Stimulated activated CD4-positive, alpha-beta T cell treated with anti-CD3 and anti-CD28 coated beads, Interleukin-4, amount 100 ng/mL, for 4 hours (primary cell): Measurements from ENCODE around the gene SPOP.
A peak's percentile ranks its signal among the peaks of the same experiment; 100 is the strongest.
"Not testable (repeated sequence)": the region's sequence is repeated elsewhere in the genome, so short reads cannot be mapped to it uniquely, and the experiment has no call there.

Experiments used
- DNase-seq, 2 experiments: peaks; one replicate each; pipeline ENCODE4 v3.0.0-alpha.2; 2020

SPOP gene

GRCh38 chr17:49677933-49678847 is at the start of gene SPOP:
SPOP (minus strand) TSS chr17:49678097; CDS start chr17:49622810, 55,287 bp downstream.
- DNase-seq, result peak; percentile 98

DNA sequence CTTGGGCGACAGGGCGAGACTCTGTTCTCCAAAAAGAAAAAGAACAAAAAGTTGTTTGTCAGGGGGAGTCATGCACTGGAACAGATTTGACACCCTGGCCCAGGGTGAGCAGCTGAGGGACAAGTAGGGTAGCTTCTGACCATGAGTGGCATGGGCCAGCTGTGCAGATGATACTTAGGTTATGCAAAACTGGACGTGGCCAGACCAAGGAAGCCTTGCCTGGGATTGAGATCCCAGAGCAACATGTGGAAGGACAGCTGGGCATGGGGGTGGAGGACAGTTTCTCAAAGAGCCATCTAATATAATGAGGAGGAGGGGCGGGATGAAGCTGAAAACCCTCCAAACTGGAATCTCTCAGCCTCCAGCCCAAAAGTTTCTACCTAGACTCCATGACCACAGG is 49.5 kb upstream of the SPOP start:
- DNase-seq, result no peak

GRCh38 chr17:49725452-49726130 is 47.7 kb upstream of the SPOP start:
- DNase-seq, result no peak

GRCh38 chr17:49724552-49724951 is 46.7 kb upstream of the SPOP start:
- DNase-seq, result not testable (repeated sequence)

- DNase-seq, result no peak
These were observed 45.5 kb upstream of the SPOP start for GRCh38 chr17:49723423-49723822.

- no peak for DNase-seq
These were observed 44.2 kb upstream of the SPOP start for GRCh38 chr17:49722066-49722465.

DNA sequence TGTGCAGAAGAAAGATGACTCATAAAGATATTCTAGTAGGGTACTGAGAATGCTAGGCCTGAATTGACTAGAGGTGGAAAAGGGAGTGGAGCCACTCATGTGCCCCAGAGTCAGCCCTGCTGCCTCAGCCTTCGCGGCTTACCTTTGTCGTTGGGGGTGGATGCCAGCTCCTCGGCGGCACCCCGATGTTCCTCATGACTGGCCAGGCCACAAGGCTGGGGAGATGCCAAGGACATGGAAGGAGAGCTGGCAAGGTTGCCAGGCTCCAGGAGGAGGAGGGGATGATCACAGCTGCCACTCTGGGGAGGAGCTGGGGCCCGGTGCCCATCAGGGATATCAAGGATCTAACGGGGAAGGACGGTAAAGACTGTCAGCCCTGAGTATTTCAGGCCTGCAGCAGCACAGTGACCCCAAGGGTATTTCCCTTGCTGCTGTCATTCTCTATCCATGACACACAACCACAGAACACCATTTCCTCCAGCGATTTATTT is 39.5 kb upstream of the SPOP start:
- DNase-seq, result no peak

DNA sequence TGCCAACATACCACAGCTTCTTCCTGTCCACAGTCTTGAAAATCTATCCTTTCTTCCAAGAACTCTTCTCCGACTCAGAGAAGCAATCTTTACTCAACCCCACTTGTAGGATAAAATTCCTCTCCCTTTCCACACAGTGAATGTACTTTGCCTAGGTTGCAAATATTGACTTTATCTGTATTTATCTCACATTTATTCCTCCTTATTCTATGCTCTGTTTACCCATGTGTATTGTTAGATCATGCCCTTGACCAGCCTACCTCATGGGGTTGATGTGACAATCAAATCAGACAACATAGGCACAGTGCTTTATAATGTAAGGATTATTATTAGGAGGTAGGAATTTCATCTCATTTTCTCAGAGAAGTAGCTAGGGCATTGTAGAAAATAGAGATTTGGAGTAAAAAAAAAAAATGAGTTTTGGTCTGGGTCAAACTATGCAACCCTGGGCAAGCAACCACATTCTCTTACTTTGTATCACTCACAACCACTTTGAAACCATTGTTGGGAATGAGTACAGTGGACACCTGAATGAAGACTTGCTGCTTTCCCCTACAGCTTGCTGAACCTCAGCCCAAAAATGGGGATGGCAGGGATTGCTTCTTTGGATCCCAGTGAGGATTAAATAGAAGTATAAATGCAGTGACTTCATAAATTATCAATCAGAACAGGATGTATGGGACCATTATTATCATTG is 38.9 kb upstream of the SPOP start:
- no peak for DNase-seq

DNA sequence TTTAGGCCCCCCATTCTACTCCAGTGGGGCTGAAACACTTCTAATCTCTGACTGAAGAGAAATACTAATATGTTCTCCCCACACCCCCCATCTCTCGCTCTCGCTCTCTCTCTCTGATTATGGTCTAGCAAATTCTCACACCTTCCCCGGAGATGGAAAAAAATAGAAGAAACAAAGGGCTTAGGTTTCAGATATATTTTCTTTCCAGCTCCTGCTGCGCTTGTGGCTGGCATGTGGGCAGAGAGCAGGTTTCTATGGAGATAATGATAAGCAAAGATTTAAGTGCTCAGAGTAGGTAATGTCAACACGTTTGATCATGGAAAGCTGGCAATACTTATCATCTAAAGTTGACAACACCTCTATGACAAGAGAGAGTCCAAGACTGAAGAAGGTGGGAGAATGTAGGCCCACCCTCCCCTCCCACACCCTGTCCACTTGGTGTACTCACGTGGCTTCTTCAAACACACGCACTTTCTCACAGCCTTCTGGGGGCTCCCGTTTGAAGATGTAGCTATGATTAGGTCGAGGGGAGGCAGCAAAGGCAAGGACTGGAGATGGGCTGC is 37.9 kb upstream of the SPOP start:
- DNase-seq, result peak in 1 of 2 experiments; percentile 46

- no peak for DNase-seq
These were observed 37.3 kb upstream of the SPOP start for GRCh38 chr17:49715216-49715615.

GRCh38 chr17:49708515-49709183 is 30.8 kb upstream of the SPOP start:
- DNase-seq, result no peak

DNA sequence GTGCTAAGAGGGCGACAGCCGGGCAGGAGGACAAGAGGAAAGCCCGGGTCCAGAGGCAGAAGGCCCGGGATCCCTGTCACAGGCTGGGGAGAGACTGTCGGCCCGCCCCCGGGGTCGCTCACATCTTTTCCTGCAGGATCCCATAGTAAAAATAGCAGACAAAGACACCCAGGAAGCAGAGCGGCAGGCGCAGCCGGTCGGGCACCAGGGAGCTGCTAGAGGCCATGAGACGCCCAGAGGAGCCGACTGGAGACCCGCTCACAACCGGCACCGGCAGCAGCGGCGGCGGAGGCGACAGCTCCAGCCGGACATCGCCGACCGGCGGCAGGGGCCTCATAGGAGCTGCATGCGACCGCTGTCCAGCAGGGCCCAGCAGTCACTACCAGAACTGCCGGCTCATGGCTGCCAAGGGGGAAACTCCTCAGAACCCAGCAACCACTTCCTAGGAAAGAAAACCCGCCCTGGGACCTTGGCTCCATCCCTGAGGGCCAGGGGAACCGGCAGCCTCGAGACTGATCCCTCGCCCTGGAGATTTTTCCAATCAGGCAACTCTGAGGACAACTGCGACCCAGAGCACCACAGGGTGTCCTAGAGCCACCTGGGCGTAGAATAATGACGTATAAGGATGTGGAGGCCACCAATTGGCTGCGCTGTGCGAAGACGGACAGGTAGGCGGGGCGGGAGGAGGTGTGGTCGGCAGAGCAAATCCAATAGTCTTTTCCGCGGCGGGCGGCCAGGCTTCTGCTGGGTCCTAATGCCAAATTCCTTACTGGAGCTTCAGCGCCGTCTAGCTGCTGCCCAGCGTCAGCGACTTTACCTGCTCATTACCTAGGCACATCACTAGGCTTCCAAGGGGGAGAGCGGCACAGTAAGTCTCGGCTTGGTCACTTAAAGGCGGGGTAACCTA is 30.0 kb upstream of the SPOP start, which contains the start of gene SLC35B1:
Gene SLC35B1, minus strand, starts transcription at position 357 of the 907 bp plus-strand sequence. Its CDS starts 131 bp downstream, at position 226.
- peak; percentile 96 to 98 for DNase-seq

DNA sequence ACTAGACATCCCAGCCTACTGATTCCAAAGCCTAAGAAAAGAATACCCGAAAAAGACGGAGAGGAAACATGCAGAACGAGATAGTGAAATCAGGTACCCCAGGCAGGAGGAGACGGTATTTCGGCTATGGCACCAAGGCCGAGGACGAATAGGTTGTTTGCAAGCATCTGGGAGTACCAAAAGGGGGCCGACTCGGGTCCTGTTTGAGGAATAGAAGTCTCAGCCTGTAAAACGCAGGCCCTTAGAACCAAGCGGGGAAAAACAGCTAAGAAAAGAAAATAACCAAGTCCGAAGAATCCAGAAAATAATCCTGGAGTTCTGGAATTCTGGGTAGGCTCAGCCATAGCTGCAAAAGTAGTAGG is 29.3 kb upstream of the SPOP start:
- DNase-seq, result no peak

- no peak for DNase-seq
These were observed 27.4 kb upstream of the SPOP start for GRCh38 chr17:49705254-49705653.

GRCh38 chr17:49703557-49704277 is 25.8 kb upstream of the SPOP start:
- no peak for DNase-seq

DNA sequence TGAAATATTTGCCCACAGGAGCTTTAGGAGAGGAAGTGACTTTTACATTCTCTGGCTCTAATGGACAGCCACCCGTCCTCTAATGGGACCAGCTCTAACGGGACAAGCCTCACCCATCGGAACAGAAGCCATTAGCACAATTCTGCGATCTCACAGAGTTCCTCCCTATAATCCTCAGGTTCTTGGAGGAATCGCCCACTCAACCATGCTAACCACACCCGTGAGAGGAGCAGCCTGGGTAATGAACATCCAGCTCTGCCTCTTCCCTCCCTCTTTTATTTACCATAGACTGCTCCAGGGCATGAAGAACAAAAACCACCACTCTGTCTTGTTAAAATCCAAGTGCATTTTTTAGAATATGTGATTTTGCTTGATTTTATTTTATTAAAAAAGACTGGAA is 23.1 kb upstream of the SPOP start:
- no peak for DNase-seq

DNA sequence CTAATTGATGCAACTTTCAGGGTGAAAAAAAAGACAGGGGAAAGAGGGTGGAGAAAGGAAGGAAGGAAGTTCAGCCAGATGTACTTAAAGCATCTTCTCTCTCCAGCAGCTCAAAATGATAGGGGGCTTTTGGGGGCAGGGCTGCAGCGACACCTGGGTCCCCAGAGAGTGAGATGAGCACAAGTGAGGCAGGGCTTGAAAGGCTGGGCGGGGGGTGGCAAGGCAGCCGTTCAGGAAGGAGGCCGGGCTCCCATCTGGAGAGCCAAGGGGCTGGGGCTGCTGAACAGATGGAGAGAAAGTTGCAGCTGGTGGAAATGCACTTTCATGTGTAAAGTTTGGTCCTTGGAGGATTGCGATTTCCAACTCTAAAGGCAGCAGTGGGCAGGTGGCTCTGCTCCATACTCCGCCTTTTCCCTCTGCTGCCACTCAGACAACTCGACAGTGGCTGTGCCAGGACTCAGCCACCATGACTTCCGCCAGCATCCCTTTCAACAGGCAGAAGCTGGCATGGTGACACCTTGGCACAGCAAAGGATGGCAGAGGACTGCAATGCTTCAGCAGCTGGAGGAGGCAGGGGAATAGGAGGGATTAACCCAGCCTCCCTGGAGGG is 22.2 kb upstream of the SPOP start:
- no peak for DNase-seq

DNA sequence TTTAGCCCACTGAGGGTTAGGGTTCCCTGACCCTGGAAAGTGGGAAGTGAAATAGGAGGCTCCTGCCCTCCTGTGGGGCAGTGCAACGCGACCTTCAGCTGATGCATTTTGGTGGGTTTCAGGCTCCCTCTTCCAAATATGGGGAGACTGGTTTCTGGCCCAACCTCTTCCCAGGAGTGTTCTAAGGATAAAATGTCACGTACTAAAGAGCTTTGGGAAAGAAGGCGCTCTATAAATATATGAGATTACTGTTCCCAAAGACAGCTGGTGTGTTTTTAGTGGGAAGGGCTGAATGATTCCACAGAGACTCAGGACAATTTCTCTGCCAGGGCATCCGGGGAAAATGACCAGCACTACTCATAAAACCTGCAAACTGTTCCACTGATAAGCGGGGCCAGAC is 20.1 kb upstream of the SPOP start:
- no peak for DNase-seq

GRCh38 chr17:49696233-49696761 is 18.4 kb upstream of the SPOP start:
- peak; percentile 36 to 83 for DNase-seq
